Immature natural killer cell (primary cell): ENCODE measurements around the gene ABI3BP. TPM values are rescaled to one million over a fixed set of nuclear protein-coding genes. Genes with fewer than 3 reads are reported as not detected.
"Not testable (repeated sequence)": the region's sequence is repeated elsewhere in the genome, so short reads cannot be mapped to it uniquely, and the experiment has no call there.

Experiments
- DNase-seq, 3 donors: peaks; one replicate each; pipeline ENCODE4 v3.0.0; 2022; ENCODE audit warnings: mixed read lengths in 1 of 3
- H3K27ac Mint-ChIP-seq, 6 donors: one replicate each; pipeline ENCODE4 v1.8.0; 2020; ENCODE audit warnings: mixed read lengths in 6 of 6, mild to moderate bottlenecking in 5 of 6, inconsistent platforms in 4 of 6, moderate library complexity in 3 of 6
- H3K27me3 Mint-ChIP-seq, 3 donors: one replicate each; pipeline ENCODE4 v1.8.0; 2020 to 2021; ENCODE audit warnings: low read depth in 3 of 3, mild to moderate bottlenecking in 3 of 3, mixed read lengths in 3 of 3, moderate library complexity in 3 of 3, inconsistent platforms in 1 of 3
- H3K36me3 Mint-ChIP-seq, 3 donors: one replicate each; pipeline ENCODE4 v1.8.0; 2020; ENCODE audit warnings: mixed read lengths in 3 of 3, inconsistent platforms in 2 of 3, mild to moderate bottlenecking in 2 of 3
- H3K4me1 Mint-ChIP-seq, 2 donors: one replicate each; pipeline ENCODE4 v1.8.0; 2020; ENCODE audit warnings: inconsistent platforms in 2 of 2, mild to moderate bottlenecking in 2 of 2, mixed read lengths in 2 of 2, moderate library complexity in 1 of 2
- H3K4me3 Mint-ChIP-seq, 5 donors: one replicate each; pipeline ENCODE4 v1.8.0; 2020; ENCODE audit warnings: mild to moderate bottlenecking in 5 of 5, mixed read lengths in 5 of 5, inconsistent platforms in 3 of 5, moderate library complexity in 3 of 5
- H3K9me3 Mint-ChIP-seq, 6 donors: one replicate each; pipeline ENCODE4 v1.8.0; 2020; ENCODE audit warnings: mild to moderate bottlenecking in 6 of 6, mixed read lengths in 6 of 6, inconsistent platforms in 4 of 6, moderate library complexity in 3 of 6
- polyA plus RNA-seq, 3 donors: library from polyadenylated mRNA; unstranded; fragments of 300-500 nt; fragmentation: Illumina TruSeq; gene quantifications; one replicate each; pipeline ENCODE4 v1.2.3, GENCODE V29; 2021

The ABI3BP gene
- polyA plus RNA-seq, 3 donors from 2014 or later = not detected

- no peak for DNase-seq
- H3K27ac Mint-ChIP-seq = no peak overlapping the region
- H3K4me1 Mint-ChIP-seq = no peaks in the 10 kb centered on the region
- no peak overlapping the region for H3K4me3 Mint-ChIP-seq
- H3K27me3 Mint-ChIP-seq = no peaks in the 10 kb centered on the region
- H3K9me3 Mint-ChIP-seq = peaks cover 0 to 1% (median 0%) of the 10 kb centered on the region in 6 donors
- H3K36me3 Mint-ChIP-seq = no peaks in the 10 kb centered on the region
Measured at GRCh38 chr3:100947119-100947518, 46.1 kb downstream of the ABI3BP start.

- not testable (repeated sequence) for H3K4me1 Mint-ChIP-seq, H3K27me3 Mint-ChIP-seq, H3K27ac Mint-ChIP-seq, H3K9me3 Mint-ChIP-seq, H3K36me3 Mint-ChIP-seq, H3K4me3 Mint-ChIP-seq, DNase-seq
Measured at GRCh38 chr3:100946096-100946495, 47.1 kb downstream of the ABI3BP start.

GRCh38 chr3:100941451-100941850 is 51.8 kb downstream of the ABI3BP start:
- H3K27me3 Mint-ChIP-seq = peaks cover 0 to 2% (median 2%) of the 10 kb centered on the region in 3 donors
- no peak overlapping the region for H3K27ac Mint-ChIP-seq
- no peaks in the 10 kb centered on the region for H3K36me3 Mint-ChIP-seq
- no peak for DNase-seq
- no peaks in the 10 kb centered on the region for H3K4me1 Mint-ChIP-seq
- no peak overlapping the region for H3K4me3 Mint-ChIP-seq
- H3K9me3 Mint-ChIP-seq = peaks cover 0 to 5% (median 0%) of the 10 kb centered on the region in 6 donors

GRCh38 chr3:100941041-100941440 is 52.2 kb downstream of the ABI3BP start:
- no peak for DNase-seq
- H3K36me3 Mint-ChIP-seq = no peaks in the 10 kb centered on the region
- H3K9me3 Mint-ChIP-seq = peaks cover 0 to 6% (median 0%) of the 10 kb centered on the region in 6 donors
- no peak overlapping the region for H3K27ac Mint-ChIP-seq
- H3K4me1 Mint-ChIP-seq = no peaks in the 10 kb centered on the region
- H3K4me3 Mint-ChIP-seq = no peak overlapping the region
- H3K27me3 Mint-ChIP-seq = peaks cover 0 to 2% (median 2%) of the 10 kb centered on the region in 3 donors

GRCh38 chr3:100936931-100937330 is 56.3 kb downstream of the ABI3BP start:
- DNase-seq = no peak
- H3K4me3 Mint-ChIP-seq = no peak overlapping the region
- H3K4me1 Mint-ChIP-seq = no peaks in the 10 kb centered on the region
- H3K27ac Mint-ChIP-seq = no peak overlapping the region
- no peaks in the 10 kb centered on the region for H3K36me3 Mint-ChIP-seq
- H3K27me3 Mint-ChIP-seq = peaks cover 0 to 2% (median 2%) of the 10 kb centered on the region in 3 donors
- H3K9me3 Mint-ChIP-seq = peaks cover 0 to 9% (median 2%) of the 10 kb centered on the region in 6 donors

- Mint-ChIP-seq H3K4me3 (no peak overlapping the region), H3K9me3 (peaks cover 0 to 17% (median 2%) of the 10 kb centered on the region in 6 donors), H3K27me3 (peaks cover 0 to 2% (median 0%) of the 10 kb centered on the region in 3 donors), H3K36me3 (no peaks in the 10 kb centered on the region), H3K27ac (no peak overlapping the region), H3K4me1 (no peaks in the 10 kb centered on the region)
- no peak for DNase-seq
Measured at GRCh38 chr3:100932491-100932890, 60.7 kb downstream of the ABI3BP start.

GRCh38 chr3:100928638-100929428 is 64.4 kb downstream of the ABI3BP start:
- H3K36me3 Mint-ChIP-seq = no peaks in the 10 kb centered on the region
- H3K9me3 Mint-ChIP-seq = peaks cover 0 to 15% (median 0%) of the 10 kb centered on the region in 6 donors
- no peak overlapping the region for H3K27ac Mint-ChIP-seq
- H3K27me3 Mint-ChIP-seq = no peaks in the 10 kb centered on the region
- no peak overlapping the region for H3K4me3 Mint-ChIP-seq
- H3K4me1 Mint-ChIP-seq = no peaks in the 10 kb centered on the region
- no peak for DNase-seq

GRCh38 chr3:100927775-100928174 is 65.4 kb downstream of the ABI3BP start:
- no peaks in the 10 kb centered on the region for H3K27me3 Mint-ChIP-seq
- H3K9me3 Mint-ChIP-seq = peaks cover 0 to 15% (median 0%) of the 10 kb centered on the region in 6 donors
- H3K4me3 Mint-ChIP-seq = no peak overlapping the region
- H3K4me1 Mint-ChIP-seq = no peaks in the 10 kb centered on the region
- H3K36me3 Mint-ChIP-seq = no peaks in the 10 kb centered on the region
- no peak overlapping the region for H3K27ac Mint-ChIP-seq
- DNase-seq = no peak

- Mint-ChIP-seq H3K27me3 (peaks cover 0 to 3% (median 2%) of the 10 kb centered on the region in 3 donors), H3K9me3 (peaks cover 0 to 2% (median 0%) of the 10 kb centered on the region in 6 donors), H3K36me3 (no peaks in the 10 kb centered on the region), H3K4me1 (no peaks in the 10 kb centered on the region), H3K4me3 (no peak overlapping the region), H3K27ac (no peak overlapping the region)
- DNase-seq = no peak
Measured at GRCh38 chr3:100915706-100916495, 77.3 kb downstream of the ABI3BP start.

- DNase-seq = no peak
- no peaks in the 10 kb centered on the region for H3K4me1 Mint-ChIP-seq
- peaks cover 0 to 2% (median 0%) of the 10 kb centered on the region in 3 donors for H3K27me3 Mint-ChIP-seq
- H3K27ac Mint-ChIP-seq = no peak overlapping the region
- no peaks in the 10 kb centered on the region for H3K36me3 Mint-ChIP-seq
- H3K9me3 Mint-ChIP-seq = peaks cover 0 to 2% (median under 1%) of the 10 kb centered on the region in 6 donors
- H3K4me3 Mint-ChIP-seq = no peak overlapping the region
Measured at GRCh38 chr3:100913870-100914648, 79.2 kb downstream of the ABI3BP start.

GRCh38 chr3:100912976-100913545 is 80.2 kb downstream of the ABI3BP start:
- no peak overlapping the region for H3K4me3 Mint-ChIP-seq
- no peaks in the 10 kb centered on the region for H3K4me1 Mint-ChIP-seq
- no peaks in the 10 kb centered on the region for H3K36me3 Mint-ChIP-seq
- H3K27me3 Mint-ChIP-seq = peaks cover 0 to 2% (median 0%) of the 10 kb centered on the region in 3 donors
- H3K27ac Mint-ChIP-seq = no peak overlapping the region
- H3K9me3 Mint-ChIP-seq = peaks cover 0 to 2% (median under 1%) of the 10 kb centered on the region in 6 donors
- no peak for DNase-seq

- no peak for DNase-seq
- Mint-ChIP-seq H3K27ac (no peak overlapping the region), H3K4me1 (no peaks in the 10 kb centered on the region), H3K9me3 (peaks cover 0 to 2% (median under 1%) of the 10 kb centered on the region in 6 donors), H3K36me3 (no peaks in the 10 kb centered on the region), H3K4me3 (no peak overlapping the region), H3K27me3 (peaks cover 0 to 2% (median 0%) of the 10 kb centered on the region in 3 donors)
Measured at GRCh38 chr3:100912571-100912970, 80.7 kb downstream of the ABI3BP start.

- no peak for DNase-seq
- H3K27me3 Mint-ChIP-seq = peaks cover 0 to 2% (median 0%) of the 10 kb centered on the region in 3 donors
- H3K4me3 Mint-ChIP-seq = no peak overlapping the region
- no peaks in the 10 kb centered on the region for H3K36me3 Mint-ChIP-seq
- H3K27ac Mint-ChIP-seq = no peak overlapping the region
- no peaks in the 10 kb centered on the region for H3K4me1 Mint-ChIP-seq
- peaks cover 0 to 2% (median under 1%) of the 10 kb centered on the region in 6 donors for H3K9me3 Mint-ChIP-seq
Measured at GRCh38 chr3:100911956-100912355, 81.3 kb downstream of the ABI3BP start.
